K562 (cell line): ENCODE data around the gene ARHGDIA. TPM values are rescaled to one million over a fixed set of nuclear protein-coding genes. Genes with fewer than 3 reads are reported as not detected.

ENCODE experiments used
- ZNF407 ChIP-seq: fragments of 450-650 bp; IDR thresholded peaks from 2 replicates; pipeline ENCODE4 v1.6.1; 2016; ENCODE audit warnings: low read depth
- polyA plus RNA-seq, 8 experiments: library from polyadenylated mRNA; depleted of rRNA in 4 of 8; stranded (reverse) in 5 of 8; unstranded in 3 of 8; fragments of >200 nt; fragmentation: Nextera tagmentation in 2 of 8; fragmentation: Illumina TruSeq in 1 of 8; extraction: Ambion mirVana in 2 of 8; extraction: Trizol in 1 of 8; gene quantifications; 2 replicates each; pipeline versions ENCODE4 v1.2.1 to v1.2.3, GENCODE V29; 2011 to 2014; ENCODE audit warnings: inconsistent platforms in 1 of 8, missing spikeins in 1 of 8
- total RNA-seq, 7 experiments: library from RNA; depleted of rRNA in 6 of 7; stranded (reverse); fragments of >200 nt in 6 of 7; fragmentation: Illumina TruSeq in 2 of 7; extraction: Trizol in 2 of 7; gene quantifications; 2 replicates each; pipeline versions ENCODE4 v1.2.1 to v1.2.3, GENCODE V29; 2011 to 2021; ENCODE audit warnings: low replicate concordance in 1 of 7
- TF ChIP-seq, protein P1 (sequence below): sonication (generic); formaldehyde crosslinking; IDR thresholded peaks from 2 replicates; pipeline ENCODE4 v1.8.0; 2022; ENCODE audit warnings: mild to moderate bottlenecking, missing genetic modification reagents

Gene ARHGDIA
- total and polyA plus RNA-seq, 9 of the 15 experiments (the other 6 are each of a cell fraction or from before 2014, with no cell fraction given): 9.6 to 340 (median 97.6) TPM

GRCh38 chr17:81858967-81859905 is 11.9 kb downstream of the ARHGDIA start (continued):
- TF ChIP-seq ZNF407: no peak
- TF ChIP-seq, protein P1, sequence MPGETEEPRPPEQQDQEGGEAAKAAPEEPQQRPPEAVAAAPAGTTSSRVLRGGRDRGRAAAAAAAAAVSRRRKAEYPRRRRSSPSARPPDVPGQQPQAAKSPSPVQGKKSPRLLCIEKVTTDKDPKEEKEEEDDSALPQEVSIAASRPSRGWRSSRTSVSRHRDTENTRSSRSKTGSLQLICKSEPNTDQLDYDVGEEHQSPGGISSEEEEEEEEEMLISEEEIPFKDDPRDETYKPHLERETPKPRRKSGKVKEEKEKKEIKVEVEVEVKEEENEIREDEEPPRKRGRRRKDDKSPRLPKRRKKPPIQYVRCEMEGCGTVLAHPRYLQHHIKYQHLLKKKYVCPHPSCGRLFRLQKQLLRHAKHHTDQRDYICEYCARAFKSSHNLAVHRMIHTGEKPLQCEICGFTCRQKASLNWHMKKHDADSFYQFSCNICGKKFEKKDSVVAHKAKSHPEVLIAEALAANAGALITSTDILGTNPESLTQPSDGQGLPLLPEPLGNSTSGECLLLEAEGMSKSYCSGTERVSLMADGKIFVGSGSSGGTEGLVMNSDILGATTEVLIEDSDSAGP (CRISPR knock-in tag): no peak
